Large intestine (tissue), 3 donors: ENCODE measurements around the gene NOXA1. TPM values are rescaled to one million over a fixed set of nuclear protein-coding genes. Genes with fewer than 3 reads are reported as not detected.
"Not testable (repeated sequence)": the region's sequence is repeated elsewhere in the genome, so short reads cannot be mapped to it uniquely, and the experiment has no call there.

Experiments
- DNase-seq, 2 donors: peaks; one replicate each; pipeline versions ENCODE4 v3.0.0 to v3.0.0-alpha.2; 2013
- H3K27ac ChIP-seq: one replicate; pipeline ENCODE4 v1.5.1; 2013; ENCODE audit warnings: low read length
- H3K27me3 ChIP-seq: 2 replicates; pipeline ENCODE4 v1.6.1; 2013; ENCODE audit warnings: low read length; ENCODE audit not compliant: control insufficient read depth, insufficient read depth
- H3K36me3 ChIP-seq: 2 replicates; pipeline ENCODE4 v1.6.1; 2013; ENCODE audit warnings: low read length; ENCODE audit not compliant: control insufficient read depth, insufficient read depth
- H3K4me1 ChIP-seq: one replicate; pipeline ENCODE4 v1.6.1; 2013; ENCODE audit warnings: low read length; ENCODE audit not compliant: control insufficient read depth, insufficient read depth
- H3K4me3 ChIP-seq: one replicate; pipeline ENCODE4 v1.5.1; 2013; ENCODE audit warnings: low read length
- H3K9me3 ChIP-seq: one replicate; pipeline ENCODE4 v1.6.1; 2013; ENCODE audit warnings: mild to moderate bottlenecking, low read depth, low read length, moderate library complexity; ENCODE audit not compliant: control insufficient read depth
- WGBS: methylation state at CpG from one replicate; pipeline ENCODE4 v1.1.5; 2013; ENCODE audit warnings: low lambda C conversion rate; ENCODE audit not compliant: insufficient coverage; 5-methylcytosine and 5-hydroxymethylcytosine counted together
- polyA plus RNA-seq: library from polyadenylated mRNA; unstranded; fragments of 120-200 nt; gene quantifications from one replicate; pipeline ENCODE4 v1.2.1, GENCODE V29; 2013

Gene NOXA1
- polyA plus RNA-seq, 1 donor: 11.8 TPM

GRCh38 chr9:137381501-137382443, 41.4 kb upstream of the NOXA1 start:
- WGBS: no CpG with 5 or more reads among the region's 53 CpGs
- Histone ChIP-seq H3K36me3 (peaks cover 6% of the 10 kb centered on the region), H3K27ac (no peak overlapping the region), H3K9me3 (peaks cover 13% of the 10 kb centered on the region), H3K27me3 (no peaks in the 10 kb centered on the region), H3K4me1 (peaks cover 3% of the 10 kb centered on the region), H3K4me3 (no peak overlapping the region)
- no peak for DNase-seq

DNA sequence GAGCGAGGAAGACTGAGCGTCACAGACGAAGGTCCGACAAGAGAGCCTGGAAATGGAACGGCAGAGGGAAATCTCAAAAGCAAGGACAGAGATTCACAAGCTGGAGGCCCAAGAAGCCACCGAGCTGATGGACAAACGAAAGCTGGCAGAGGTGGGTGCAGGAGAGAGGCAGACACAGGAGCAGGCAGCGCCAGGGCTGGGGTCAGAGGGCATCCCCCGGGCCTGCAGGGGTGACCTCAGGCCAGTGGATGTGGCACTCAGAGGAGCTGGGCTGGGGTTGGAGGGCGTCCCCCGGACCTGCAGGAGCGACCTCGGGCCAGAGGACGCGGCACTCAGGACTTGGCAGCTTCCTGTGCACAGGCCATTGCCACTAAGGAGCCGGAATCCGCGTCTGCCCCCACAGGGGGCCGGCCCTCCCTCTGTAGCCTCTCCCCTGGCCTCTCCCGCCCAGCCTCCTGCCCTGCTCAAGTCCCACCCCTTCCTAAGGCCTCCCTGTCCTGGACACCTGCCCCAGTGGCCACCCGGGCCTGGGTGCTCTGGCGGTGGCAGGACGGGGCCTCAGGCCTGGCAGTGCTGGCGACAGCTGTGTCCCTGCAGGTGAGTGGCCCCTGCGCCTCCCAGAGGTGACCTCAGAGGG, 40.6 kb upstream of the NOXA1 start:
- no peak overlapping the region for H3K27ac ChIP-seq
- H3K4me1 ChIP-seq: peaks cover 10% of the 10 kb centered on the region
- H3K27me3 ChIP-seq: no peaks in the 10 kb centered on the region
- no peak for DNase-seq
- WGBS: 100% methylated on average over 2 of the region's 25 CpGs
- peaks cover 6% of the 10 kb centered on the region for H3K36me3 ChIP-seq
- peaks cover 13% of the 10 kb centered on the region for H3K9me3 ChIP-seq
- no peak overlapping the region for H3K4me3 ChIP-seq

- no peaks in the 10 kb centered on the region for H3K27me3 ChIP-seq
- H3K4me1 ChIP-seq: peaks cover 17% of the 10 kb centered on the region
- no peak overlapping the region for H3K4me3 ChIP-seq
- WGBS: no CpG with 5 or more reads among the region's 27 CpGs
- no peak for DNase-seq
- H3K9me3 ChIP-seq: peaks cover 13% of the 10 kb centered on the region
- H3K27ac ChIP-seq: no peak overlapping the region
- peaks cover 6% of the 10 kb centered on the region for H3K36me3 ChIP-seq
Observed at GRCh38 chr9:137383081-137383783, 40.0 kb upstream of the NOXA1 start.

- Histone ChIP-seq H3K27me3 (no peaks in the 10 kb centered on the region), H3K4me3 (no peak overlapping the region), H3K9me3 (peaks cover 9% of the 10 kb centered on the region), H3K4me1 (peaks cover 18% of the 10 kb centered on the region), H3K36me3 (peaks cover 6% of the 10 kb centered on the region), H3K27ac (no peak overlapping the region)
- WGBS: 85% methylated on average over 10 of the region's 39 CpGs
- no peak for DNase-seq
Observed at GRCh38 chr9:137383784-137384756, 39.1 kb upstream of the NOXA1 start.

- H3K4me1 ChIP-seq: peaks cover 18% of the 10 kb centered on the region
- WGBS: no CpG with 5 or more reads among the region's 26 CpGs
- H3K36me3 ChIP-seq: peaks cover 7% of the 10 kb centered on the region
- H3K27ac ChIP-seq: no peak overlapping the region
- H3K9me3 ChIP-seq: no peaks in the 10 kb centered on the region
- no peaks in the 10 kb centered on the region for H3K27me3 ChIP-seq
- H3K4me3 ChIP-seq: no peak overlapping the region
- no peak for DNase-seq
Observed at GRCh38 chr9:137385061-137385655, 38.0 kb upstream of the NOXA1 start.

DNA sequence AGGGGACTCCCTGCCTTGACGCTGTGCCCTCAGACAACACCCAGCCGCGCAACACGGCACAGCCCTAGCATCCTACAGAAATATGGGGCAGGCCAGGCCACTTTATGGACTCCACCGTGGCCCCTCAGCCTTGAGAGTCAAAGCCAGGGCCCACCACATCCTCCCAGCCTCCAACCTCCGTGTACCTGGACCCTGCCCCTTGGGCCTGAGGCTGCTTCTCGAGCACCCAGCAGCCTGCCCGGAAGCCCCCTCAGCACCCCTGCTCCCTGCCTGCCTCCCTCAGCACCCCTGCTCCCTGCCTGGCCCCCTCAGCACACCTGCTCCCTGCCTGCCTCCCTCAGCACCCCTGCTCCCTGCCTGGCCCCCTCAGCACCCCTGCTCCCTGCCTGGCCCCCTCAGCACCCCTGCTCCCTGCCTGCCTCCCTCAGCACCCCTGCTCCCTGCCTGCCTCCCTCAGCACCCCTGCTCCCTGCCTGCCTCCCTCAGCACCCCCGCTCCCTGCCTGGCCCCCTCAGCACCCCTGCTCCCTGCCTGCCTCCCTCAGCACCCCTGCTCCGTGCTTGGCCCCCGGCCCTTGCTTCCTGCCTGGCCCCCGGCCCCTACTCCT, 36.6 kb upstream of the NOXA1 start:
- not testable (repeated sequence) for H3K36me3 ChIP-seq, H3K27me3 ChIP-seq, H3K9me3 ChIP-seq, H3K4me3 ChIP-seq, H3K27ac ChIP-seq, DNase-seq
- WGBS: no CpG with 5 or more reads among the region's 12 CpGs
- H3K4me1 ChIP-seq: peaks cover 22% of the 10 kb centered on the region

DNA sequence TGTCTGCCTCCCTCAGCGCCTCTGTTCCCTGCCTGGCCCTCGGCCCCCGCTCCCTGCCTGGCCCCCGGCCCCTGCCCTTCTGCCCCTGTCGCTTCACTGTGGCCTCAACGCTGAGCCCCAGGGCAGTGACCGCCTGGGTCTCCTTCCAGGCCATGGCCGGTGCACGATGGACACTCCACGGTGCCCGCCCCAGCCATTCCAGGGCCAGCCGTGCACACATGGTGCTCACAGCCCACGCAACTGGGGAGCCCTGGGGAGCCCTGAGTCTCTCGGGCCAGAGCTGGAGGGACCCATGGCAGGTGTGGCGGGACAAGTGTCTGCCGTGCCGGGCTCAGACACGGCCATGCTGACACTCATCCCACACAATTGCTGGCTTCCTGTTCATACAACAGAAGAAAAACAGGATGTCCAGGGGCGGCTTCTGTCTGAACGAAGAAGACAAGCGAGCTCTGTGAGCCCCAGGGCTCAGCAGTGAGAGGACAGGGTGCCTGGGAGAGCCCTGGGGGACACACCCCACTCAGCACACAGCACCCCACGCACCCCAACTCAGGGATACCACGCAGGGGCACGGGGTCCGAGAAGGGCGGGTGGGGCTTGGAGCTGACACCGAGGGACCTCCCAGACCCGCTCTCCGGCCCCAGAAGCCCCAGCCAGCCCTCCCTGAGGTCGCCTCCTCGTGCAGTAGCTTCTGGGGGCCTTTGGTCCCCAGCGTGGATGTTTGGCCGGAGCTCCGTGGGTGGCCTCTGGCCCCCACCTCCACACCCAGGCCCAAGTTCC, 35.9 kb upstream of the NOXA1 start:
- WGBS: no CpG with 5 or more reads among the region's 34 CpGs
- no peak overlapping the region for H3K27ac ChIP-seq

GRCh38 chr9:137387891-137388560, 35.2 kb upstream of the NOXA1 start:
- no peaks in the 10 kb centered on the region for H3K9me3 ChIP-seq
- no peak overlapping the region for H3K27ac ChIP-seq
- peaks cover 14% of the 10 kb centered on the region for H3K36me3 ChIP-seq
- H3K4me1 ChIP-seq: peaks cover 21% of the 10 kb centered on the region
- DNase-seq: no peak
- H3K4me3 ChIP-seq: no peak overlapping the region
- no CpG with 5 or more reads among the region's 26 CpGs for WGBS
- no peaks in the 10 kb centered on the region for H3K27me3 ChIP-seq

More for the DNA sequence above, 35.9 kb upstream of the NOXA1 start:
- no peak for DNase-seq
- no peaks in the 10 kb centered on the region for H3K27me3 ChIP-seq
- no peak overlapping the region for H3K4me3 ChIP-seq
- H3K9me3 ChIP-seq: no peaks in the 10 kb centered on the region
- peaks cover 22% of the 10 kb centered on the region for H3K4me1 ChIP-seq
- H3K36me3 ChIP-seq: peaks cover 13% of the 10 kb centered on the region
